WI38 (cell line): Measurements from ENCODE around the gene PLCZ1.

Source experiments
- H3K4me3 ChIP-seq: 2 replicates; pipeline ENCODE4 v1.5.1; 2011; ENCODE audit warnings: low read depth, mild to moderate bottlenecking, control low read depth, low read length
- TF ChIP-seq, protein P1 (sequence below): IDR thresholded peaks from 2 replicates; pipeline ENCODE4 v1.5.1; 2012; ENCODE audit warnings: low read depth, mild to moderate bottlenecking, control low read depth, low read length

PLCZ1 gene

DNA sequence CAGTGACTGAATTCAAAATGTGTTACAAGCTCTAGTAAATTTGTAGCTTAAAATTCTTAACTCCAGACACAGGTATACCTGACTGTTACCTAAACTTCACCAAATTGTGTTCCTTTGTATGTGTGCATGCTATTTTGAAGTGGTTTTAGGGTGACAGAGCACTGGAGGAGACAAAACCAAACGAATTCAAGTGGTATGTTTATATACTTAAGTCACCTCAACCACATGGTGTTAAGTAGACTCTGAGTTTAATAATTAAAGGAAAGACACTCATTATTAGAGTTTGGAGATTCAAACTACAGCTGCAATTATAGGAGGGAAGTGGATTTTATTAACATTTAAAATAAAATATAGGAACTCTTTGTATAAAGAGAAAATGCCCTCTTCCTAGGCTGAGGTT lies 84.3 kb downstream of the PLCZ1 start:
- no peak overlapping the region for H3K4me3 ChIP-seq
- TF ChIP-seq, protein P1, sequence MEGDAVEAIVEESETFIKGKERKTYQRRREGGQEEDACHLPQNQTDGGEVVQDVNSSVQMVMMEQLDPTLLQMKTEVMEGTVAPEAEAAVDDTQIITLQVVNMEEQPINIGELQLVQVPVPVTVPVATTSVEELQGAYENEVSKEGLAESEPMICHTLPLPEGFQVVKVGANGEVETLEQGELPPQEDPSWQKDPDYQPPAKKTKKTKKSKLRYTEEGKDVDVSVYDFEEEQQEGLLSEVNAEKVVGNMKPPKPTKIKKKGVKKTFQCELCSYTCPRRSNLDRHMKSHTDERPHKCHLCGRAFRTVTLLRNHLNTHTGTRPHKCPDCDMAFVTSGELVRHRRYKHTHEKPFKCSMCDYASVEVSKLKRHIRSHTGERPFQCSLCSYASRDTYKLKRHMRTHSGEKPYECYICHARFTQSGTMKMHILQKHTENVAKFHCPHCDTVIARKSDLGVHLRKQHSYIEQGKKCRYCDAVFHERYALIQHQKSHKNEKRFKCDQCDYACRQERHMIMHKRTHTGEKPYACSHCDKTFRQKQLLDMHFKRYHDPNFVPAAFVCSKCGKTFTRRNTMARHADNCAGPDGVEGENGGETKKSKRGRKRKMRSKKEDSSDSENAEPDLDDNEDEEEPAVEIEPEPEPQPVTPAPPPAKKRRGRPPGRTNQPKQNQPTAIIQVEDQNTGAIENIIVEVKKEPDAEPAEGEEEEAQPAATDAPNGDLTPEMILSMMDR = no peak

DNA sequence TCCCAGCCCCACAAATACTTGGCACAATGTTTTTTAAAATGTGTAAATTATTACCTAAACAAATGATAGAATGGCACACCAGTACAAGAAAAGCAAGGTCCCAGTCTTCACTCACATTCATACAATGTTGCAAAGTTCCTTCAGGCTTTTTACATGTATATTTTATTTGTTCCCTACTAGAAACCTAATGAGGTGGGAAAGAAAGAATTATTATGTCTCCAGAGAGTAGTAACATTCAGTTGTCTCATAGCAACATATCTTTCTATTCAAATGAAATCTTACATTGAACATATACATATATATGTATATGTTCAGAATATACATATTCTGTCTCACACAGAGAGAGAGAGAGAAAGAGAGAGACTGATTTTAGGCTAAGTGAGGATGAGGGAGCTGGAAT lies 85.2 kb downstream of the PLCZ1 start:
- TF ChIP-seq, protein P1 = no peak
- no peak overlapping the region for H3K4me3 ChIP-seq

DNA sequence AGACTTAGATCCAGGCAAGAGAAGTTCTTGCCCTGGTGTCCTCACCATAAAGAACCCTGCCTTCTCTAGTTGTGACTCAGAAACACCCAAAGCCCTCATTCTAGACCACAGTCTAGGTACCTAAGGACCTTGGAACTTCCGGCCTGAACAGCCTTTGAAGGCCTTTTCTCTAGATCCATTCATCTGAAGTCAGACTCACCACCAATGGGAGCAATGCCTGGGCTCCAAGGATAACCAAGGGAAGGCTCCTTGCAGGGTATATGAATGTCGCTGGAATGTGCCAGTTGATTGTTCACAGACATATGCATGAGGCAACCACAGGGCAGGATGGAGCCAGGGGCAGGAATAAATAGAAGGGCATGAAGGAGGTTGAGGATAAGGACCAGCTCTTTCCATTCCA lies 86.3 kb downstream of the PLCZ1 start:
- TF ChIP-seq, protein P1 = no peak
- H3K4me3 ChIP-seq = no peak overlapping the region

- TF ChIP-seq, protein P1 = no peak
- H3K4me3 ChIP-seq = no peak overlapping the region
Measured at GRCh38 chr12:18646286-18646890, 91.4 kb downstream of the PLCZ1 start.

DNA sequence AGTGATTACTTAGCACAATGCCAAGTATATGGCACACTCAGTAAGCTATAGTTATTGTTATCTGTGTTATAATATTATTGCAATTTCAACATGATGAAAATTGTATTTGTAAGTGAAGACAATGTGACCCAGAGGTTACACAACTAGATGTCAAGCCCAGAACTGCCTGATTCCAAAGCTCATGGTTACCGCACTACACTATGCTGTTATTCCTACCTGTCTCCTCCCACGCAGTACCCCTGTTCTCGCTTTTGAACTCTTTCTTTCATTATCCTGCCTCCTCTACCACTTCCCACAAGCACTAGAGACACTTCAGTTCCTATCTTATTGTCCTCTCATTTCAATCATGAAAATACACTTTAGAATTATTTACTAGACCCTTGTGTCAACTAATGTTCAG lies 93.2 kb downstream of the PLCZ1 start:
- TF ChIP-seq, protein P1 = no peak

GRCh38 chr12:18643681-18644080 lies 94.1 kb downstream of the PLCZ1 start:
- TF ChIP-seq, protein P1 = no peak
- no peak overlapping the region for H3K4me3 ChIP-seq

More for the DNA sequence above, 93.2 kb downstream of the PLCZ1 start:
- H3K4me3 ChIP-seq = no peak overlapping the region

- TF ChIP-seq, protein P1 = no peak
- no peak overlapping the region for H3K4me3 ChIP-seq
Measured at GRCh38 chr12:18640321-18640955, 97.4 kb downstream of the PLCZ1 start.
